Measurements from ENCODE around the gene AGPAT4.

The AGPAT4 gene

DNA sequence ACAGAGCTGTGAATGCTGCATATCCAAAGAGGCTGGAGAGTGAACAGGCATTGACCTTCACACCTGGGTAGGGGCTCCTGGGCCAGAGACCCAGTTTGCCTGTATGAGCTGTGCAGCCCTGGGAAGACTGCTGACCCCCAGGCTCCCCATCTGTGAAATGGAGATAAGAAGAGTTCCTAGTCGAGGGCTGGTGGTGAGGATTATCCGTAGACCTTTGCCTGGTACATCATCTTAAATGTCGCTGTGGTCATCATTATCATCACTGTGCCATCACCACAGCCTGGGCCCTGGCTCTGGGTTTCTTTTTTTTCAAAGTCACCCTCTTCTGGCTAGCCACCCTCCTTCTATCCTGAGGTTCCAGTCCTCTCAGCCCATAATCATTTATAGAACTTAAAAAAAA is 12.0 kb downstream of the AGPAT4 start:
- no CpG with 5 or more reads among the region's 3 CpGs for WGBS, 2 donors (ENCODE audit: extremely low coverage in 2 of 2, insufficient read length in 2 of 2, insufficient replicate concordance in 1 of 2)
- no peak overlapping the region for H4K8ac ChIP-seq (ENCODE audit: low read depth, low read length)
- H3K4me3 ChIP-seq (ENCODE audit: low read length in 2 of 2) = no peak overlapping the region

DNA sequence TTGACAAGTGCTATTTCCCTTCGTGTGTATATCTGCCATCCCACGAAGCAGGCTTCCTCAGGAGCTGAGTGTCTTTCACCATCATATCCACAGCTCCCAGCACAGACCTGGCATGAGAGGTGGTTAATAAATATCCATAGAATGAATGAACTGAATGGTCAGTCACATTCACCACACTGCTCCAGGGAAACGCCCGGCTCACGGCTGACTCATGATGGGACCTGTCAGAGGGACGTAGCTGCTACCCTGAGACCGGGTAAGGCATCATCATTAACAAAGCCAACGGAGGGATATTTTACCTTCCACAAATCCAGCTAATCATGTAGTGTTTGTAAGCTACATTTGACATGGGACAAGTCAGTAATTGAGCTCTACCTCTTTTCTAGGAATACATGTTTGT is 12.5 kb downstream of the AGPAT4 start:
- Histone ChIP-seq H4K8ac (ENCODE audit: low read depth, low read length) (no peak overlapping the region), H2BK5ac (ENCODE audit: low read length) (no peak overlapping the region), H3K14ac (ENCODE audit: low read length) (no peak overlapping the region), H3K27me3 (ENCODE audit: control insufficient read depth in 3 of 3, insufficient read depth in 3 of 3, low read depth in 1 of 3, low read length in 3 of 3) (no peaks in the 10 kb centered on the region), H3K18ac (ENCODE audit: low read length) (no peak overlapping the region), H3K23ac (ENCODE audit: low read depth, low read length, poor library complexity) (no peak overlapping the region), H2BK120ac (ENCODE audit: low read depth, low read length) (no peak overlapping the region), H2AFZ (ENCODE audit: low read length) (no peak overlapping the region), H2AK5ac (ENCODE audit: low read depth, low read length) (no peak overlapping the region), H3K79me1 (ENCODE audit: low read depth, low read length) (peaks cover 6% of the 10 kb centered on the region), H3K27ac (replicated peaks; ENCODE audit: low read length) (no peak overlapping the region), H3K9me3 (replicated peaks in 1 of 2; ENCODE audit: control insufficient read depth in 2 of 2, insufficient read depth in 1 of 2, low read depth in 1 of 2, low read length in 2 of 2) (no peaks in the 10 kb centered on the region), H2BK15ac (ENCODE audit: low read length) (no peak overlapping the region), H3K4me2 (ENCODE audit: insufficient read depth, low read length, poor library complexity, severe bottlenecking) (no peak overlapping the region), H3K36me3 (replicated peaks in 1 of 2; ENCODE audit: control insufficient read depth in 2 of 2, insufficient read depth in 2 of 2, low read length in 2 of 2) (peaks cover 19 to 79% of the 10 kb centered on the region in 2 donors), H2BK12ac (ENCODE audit: low read length) (no peak overlapping the region), H3K9ac (ENCODE audit: low read depth, low read length, poor library complexity) (no peak overlapping the region), H3K4me3 (ENCODE audit: low read length in 2 of 2) (no peak overlapping the region), H4K91ac (ENCODE audit: low read depth, low read length, poor library complexity) (no peak overlapping the region), H3K4me1 (ENCODE audit: control insufficient read depth in 2 of 2, insufficient read depth in 1 of 2, low read depth in 1 of 2, low read length in 2 of 2) (peaks cover 4 to 21% of the 10 kb centered on the region in 2 donors), H3K4ac (ENCODE audit: low read length) (no peak overlapping the region)
- no CpG with 5 or more reads among the region's 8 CpGs for WGBS, 2 donors (ENCODE audit: extremely low coverage in 2 of 2, insufficient read length in 2 of 2, insufficient replicate concordance in 1 of 2)
- no peak for DNase-seq (ENCODE audit: low spot score)

More for the DNA sequence above, 12.0 kb downstream of the AGPAT4 start:
- Histone ChIP-seq H3K4ac (ENCODE audit: low read length) (no peak overlapping the region), H3K4me1 (ENCODE audit: control insufficient read depth in 2 of 2, insufficient read depth in 1 of 2, low read depth in 1 of 2, low read length in 2 of 2) (peaks cover 4 to 25% of the 10 kb centered on the region in 2 donors), H3K36me3 (replicated peaks in 1 of 2; ENCODE audit: control insufficient read depth in 2 of 2, insufficient read depth in 2 of 2, low read length in 2 of 2) (peaks cover 19 to 78% of the 10 kb centered on the region in 2 donors), H2BK5ac (ENCODE audit: low read length) (no peak overlapping the region), H3K27me3 (ENCODE audit: control insufficient read depth in 3 of 3, insufficient read depth in 3 of 3, low read depth in 1 of 3, low read length in 3 of 3) (no peaks in the 10 kb centered on the region), H3K9ac (ENCODE audit: low read depth, low read length, poor library complexity) (no peak overlapping the region), H4K91ac (ENCODE audit: low read depth, low read length, poor library complexity) (no peak overlapping the region), H2BK12ac (ENCODE audit: low read length) (no peak overlapping the region), H3K9me3 (replicated peaks in 1 of 2; ENCODE audit: control insufficient read depth in 2 of 2, insufficient read depth in 1 of 2, low read depth in 1 of 2, low read length in 2 of 2) (no peaks in the 10 kb centered on the region), H3K14ac (ENCODE audit: low read length) (no peak overlapping the region), H3K23ac (ENCODE audit: low read depth, low read length, poor library complexity) (peak overlapping the region; percentile 10), H2BK120ac (ENCODE audit: low read depth, low read length) (no peak overlapping the region), H2AK5ac (ENCODE audit: low read depth, low read length) (no peak overlapping the region), H2AFZ (ENCODE audit: low read length) (no peak overlapping the region), H2BK15ac (ENCODE audit: low read length) (no peak overlapping the region), H3K4me2 (ENCODE audit: insufficient read depth, low read length, poor library complexity, severe bottlenecking) (no peak overlapping the region), H3K79me1 (ENCODE audit: low read depth, low read length) (peaks cover 6% of the 10 kb centered on the region), H3K27ac (replicated peaks; ENCODE audit: low read length) (no peak overlapping the region), H3K18ac (ENCODE audit: low read length) (no peak overlapping the region)
- no peak for DNase-seq (ENCODE audit: low spot score)

DNA sequence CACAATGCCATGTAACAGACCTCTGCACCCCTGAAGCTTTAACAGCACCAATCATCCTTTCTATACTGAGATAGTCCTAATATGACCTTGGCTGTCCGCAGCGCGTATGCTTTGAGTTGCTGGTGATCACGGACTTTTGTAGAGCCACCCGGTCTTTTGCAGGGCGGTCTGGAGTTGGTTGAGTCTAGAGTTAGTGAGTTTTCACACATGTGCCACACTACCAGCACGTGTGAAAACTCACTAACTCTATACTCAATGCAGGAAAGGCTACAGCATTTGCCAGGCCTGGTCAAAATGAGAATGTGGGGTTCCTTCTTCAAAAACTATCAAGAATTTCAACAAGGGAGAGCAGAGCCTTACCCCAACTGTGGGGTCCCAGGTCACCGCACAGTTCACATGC is 14.6 kb downstream of the AGPAT4 start:
- peak overlapping the region; percentile 68 for H3K18ac ChIP-seq (ENCODE audit: low read length)
- H3K4ac ChIP-seq (ENCODE audit: low read length) = no peak overlapping the region
- no peak overlapping the region for H3K4me2 ChIP-seq (ENCODE audit: insufficient read depth, low read length, poor library complexity, severe bottlenecking)
- no peak overlapping the region for H3K23ac ChIP-seq (ENCODE audit: low read depth, low read length, poor library complexity)
- no peak overlapping the region for H3K4me3 ChIP-seq (ENCODE audit: low read length in 2 of 2)
- no peaks in the 10 kb centered on the region for H3K9me3 ChIP-seq (replicated peaks in 1 of 2; ENCODE audit: control insufficient read depth in 2 of 2, insufficient read depth in 1 of 2, low read depth in 1 of 2, low read length in 2 of 2)
- peaks cover 3% of the 10 kb centered on the region for H3K79me1 ChIP-seq (ENCODE audit: low read depth, low read length)
- H3K27me3 ChIP-seq (ENCODE audit: control insufficient read depth in 3 of 3, insufficient read depth in 3 of 3, low read depth in 1 of 3, low read length in 3 of 3) = no peaks in the 10 kb centered on the region
- H4K91ac ChIP-seq (ENCODE audit: low read depth, low read length, poor library complexity) = no peak overlapping the region
- peaks cover 17 to 76% of the 10 kb centered on the region in 2 donors for H3K36me3 ChIP-seq (replicated peaks in 1 of 2; ENCODE audit: control insufficient read depth in 2 of 2, insufficient read depth in 2 of 2, low read length in 2 of 2)
- no peak overlapping the region for H2AK5ac ChIP-seq (ENCODE audit: low read depth, low read length)
- H2BK5ac ChIP-seq (ENCODE audit: low read length) = no peak overlapping the region
- no peak overlapping the region for H4K8ac ChIP-seq (ENCODE audit: low read depth, low read length)
- no peak overlapping the region for H2BK120ac ChIP-seq (ENCODE audit: low read depth, low read length)
- H2BK15ac ChIP-seq (ENCODE audit: low read length) = no peak overlapping the region
- WGBS, 2 donors (ENCODE audit: extremely low coverage in 2 of 2, insufficient read length in 2 of 2, insufficient replicate concordance in 1 of 2) = no CpG with 5 or more reads among the region's 8 CpGs
- no peak for DNase-seq (ENCODE audit: low spot score)
- H3K27ac ChIP-seq (replicated peaks; ENCODE audit: low read length) = no peak overlapping the region
- H3K14ac ChIP-seq (ENCODE audit: low read length) = no peak overlapping the region
- no peak overlapping the region for H3K9ac ChIP-seq (ENCODE audit: low read depth, low read length, poor library complexity)
- H2AFZ ChIP-seq (ENCODE audit: low read length) = no peak overlapping the region
- no peak overlapping the region for H2BK12ac ChIP-seq (ENCODE audit: low read length)
- H3K4me1 ChIP-seq (ENCODE audit: control insufficient read depth in 2 of 2, insufficient read depth in 1 of 2, low read depth in 1 of 2, low read length in 2 of 2) = peaks cover 4 to 21% of the 10 kb centered on the region in 2 donors

DNA sequence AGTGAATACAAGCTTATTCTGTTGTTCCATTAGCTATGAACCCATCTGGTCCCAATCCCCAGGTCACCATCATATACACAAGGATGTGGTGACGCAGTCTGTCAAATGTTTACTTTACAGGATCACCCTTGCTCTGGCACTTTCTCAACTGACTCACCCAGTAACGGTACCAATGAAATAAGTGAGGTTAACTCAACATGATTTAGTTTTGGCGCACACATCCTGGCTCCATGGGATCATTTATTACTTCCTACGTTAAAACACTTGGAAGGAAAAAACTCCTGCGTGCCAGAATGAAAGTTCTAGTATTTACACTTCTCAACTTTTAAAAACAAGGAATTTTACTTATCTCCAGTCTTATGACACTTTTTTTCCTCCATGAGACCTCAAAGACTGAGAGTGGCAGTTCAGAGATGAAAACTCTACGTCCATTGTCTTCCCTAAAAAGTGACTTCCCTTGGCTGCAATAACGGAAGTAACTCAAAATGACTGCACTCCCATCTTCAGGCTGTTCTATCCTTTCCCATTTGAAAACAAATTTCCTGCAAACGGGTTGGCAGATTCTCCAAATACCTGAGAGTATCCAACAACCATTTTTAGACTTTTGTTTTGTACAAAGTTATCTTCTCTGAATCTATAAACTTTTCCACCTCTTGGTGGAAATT is 15.9 kb downstream of the AGPAT4 start:
- Histone ChIP-seq H4K8ac (ENCODE audit: low read depth, low read length) (no peak overlapping the region), H3K14ac (ENCODE audit: low read length) (no peak overlapping the region), H3K4me1 (ENCODE audit: control insufficient read depth in 2 of 2, insufficient read depth in 1 of 2, low read depth in 1 of 2, low read length in 2 of 2) (peaks cover 4 to 19% of the 10 kb centered on the region in 2 donors), H2AK5ac (ENCODE audit: low read depth, low read length) (no peak overlapping the region), H4K91ac (ENCODE audit: low read depth, low read length, poor library complexity) (no peak overlapping the region), H3K4me2 (ENCODE audit: insufficient read depth, low read length, poor library complexity, severe bottlenecking) (no peak overlapping the region), H3K4ac (ENCODE audit: low read length) (no peak overlapping the region), H2AFZ (ENCODE audit: low read length) (no peak overlapping the region), H3K79me1 (ENCODE audit: low read depth, low read length) (no peaks in the 10 kb centered on the region), H3K18ac (ENCODE audit: low read length) (no peak overlapping the region), H3K9me3 (replicated peaks in 1 of 2; ENCODE audit: control insufficient read depth in 2 of 2, insufficient read depth in 1 of 2, low read depth in 1 of 2, low read length in 2 of 2) (no peaks in the 10 kb centered on the region), H2BK120ac (ENCODE audit: low read depth, low read length) (no peak overlapping the region), H3K27me3 (ENCODE audit: control insufficient read depth in 3 of 3, insufficient read depth in 3 of 3, low read depth in 1 of 3, low read length in 3 of 3) (no peaks in the 10 kb centered on the region), H3K27ac (replicated peaks; ENCODE audit: low read length) (no peak overlapping the region), H3K36me3 (replicated peaks in 1 of 2; ENCODE audit: control insufficient read depth in 2 of 2, insufficient read depth in 2 of 2, low read length in 2 of 2) (peaks cover 15 to 62% of the 10 kb centered on the region in 2 donors), H3K23ac (ENCODE audit: low read depth, low read length, poor library complexity) (no peak overlapping the region), H3K9ac (ENCODE audit: low read depth, low read length, poor library complexity) (no peak overlapping the region), H2BK5ac (ENCODE audit: low read length) (no peak overlapping the region), H2BK15ac (ENCODE audit: low read length) (no peak overlapping the region), H2BK12ac (ENCODE audit: low read length) (no peak overlapping the region), H3K4me3 (ENCODE audit: low read length in 2 of 2) (no peak overlapping the region)
- DNase-seq (ENCODE audit: low spot score) = no peak
- WGBS, 2 donors (ENCODE audit: extremely low coverage in 2 of 2, insufficient read length in 2 of 2, insufficient replicate concordance in 1 of 2) = no CpG with 5 or more reads among the region's 8 CpGs

Measured in neuronal stem cell (in vitro differentiated cells).